ENCODE data around the gene UBE3C.

GRCh38 chr7:157269341-157270059 is 130.8 kb downstream of the UBE3C start:
- TF ChIP-seq ZNF639 (CRISPR knock-in tag; conservative IDR thresholded peaks at IDR 0.05): no peak
- TF ChIP-seq ZNF180 (CRISPR knock-in tag; IDR thresholded peaks at IDR 0.05; ENCODE audit: borderline replicate concordance, low read depth): no peak
- no peak for TF ChIP-seq FOSL2 (CRISPR knock-in tag; IDR thresholded peaks at IDR 0.05)
- TF ChIP-seq CTCF (CRISPR knock-in tag; IDR thresholded peaks at IDR 0.05): no peak
- no peak for TF ChIP-seq HNF4G (IDR thresholded peaks at IDR 0.05; ENCODE audit: borderline replicate concordance, low read depth, low read length)
- no peak for TF ChIP-seq HNF4G (CRISPR knock-in tag; IDR thresholded peaks at IDR 0.05; ENCODE audit: borderline replicate concordance, low read depth)
- no peak for TF ChIP-seq YY1 (IDR thresholded peaks at IDR 0.05; ENCODE audit: insufficient read depth, insufficient replicate concordance, low read depth, low read length)
- no peak for TF ChIP-seq MZF1 (CRISPR knock-in tag; IDR thresholded peaks at IDR 0.05; ENCODE audit: borderline replicate concordance)

Data from HepG2 (cell line).